ENCODE results near the gene CYB5D1.
"Not testable (repeated sequence)": the region's sequence is repeated elsewhere in the genome, so short reads cannot be mapped to it uniquely, and the experiment has no call there.

The CYB5D1 gene

GRCh38 chr17:7856811-7857712 lies 741 bp upstream of the CYB5D1 start, which contains the start of gene NAA38:
NAA38 (minus strand) TSS chr17:7857559; CDS start chr17:7857463, 96 bp downstream.
- peak; percentile 96 to 97 for DNase-seq

GRCh38 chr17:7858522-7858810 lies 663 bp downstream of the CYB5D1 start:
- DNase-seq = peak; percentile 21 to 45

GRCh38 chr17:7859028-7859427 lies 1.2 kb downstream of the CYB5D1 start:
- DNase-seq = no peak

- peak in 1 of 2 experiments; percentile 6 for DNase-seq
Measured at GRCh38 chr17:7862692-7863437, 5.1 kb downstream of the CYB5D1 start.

DNA sequence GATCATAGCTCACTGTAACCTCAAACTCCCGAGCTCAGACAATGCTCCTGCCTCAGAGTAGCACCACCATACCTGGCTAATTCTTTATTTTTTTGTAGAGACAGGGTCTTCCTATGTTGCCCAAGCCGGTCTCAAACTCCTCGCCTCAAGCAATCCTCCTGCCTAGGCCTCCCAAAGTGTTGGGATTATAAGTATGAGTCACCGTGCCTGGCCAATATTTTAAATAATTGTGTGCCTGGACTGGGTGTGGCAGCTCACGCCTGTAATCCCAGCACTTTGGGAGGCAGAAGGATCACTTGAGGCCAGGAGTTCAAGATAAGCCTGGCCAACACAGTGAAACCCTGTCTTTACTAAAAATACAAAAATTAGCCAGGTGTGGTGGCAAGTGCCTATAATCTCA lies 6.6 kb downstream of the CYB5D1 start:
- not testable (repeated sequence) for DNase-seq

- DNase-seq = no peak
Measured at GRCh38 chr17:7864995-7865650, 7.3 kb downstream of the CYB5D1 start.

GRCh38 chr17:7867881-7868329 lies 10.1 kb downstream of the CYB5D1 start:
- DNase-seq = peak; percentile 44 to 73

DNA sequence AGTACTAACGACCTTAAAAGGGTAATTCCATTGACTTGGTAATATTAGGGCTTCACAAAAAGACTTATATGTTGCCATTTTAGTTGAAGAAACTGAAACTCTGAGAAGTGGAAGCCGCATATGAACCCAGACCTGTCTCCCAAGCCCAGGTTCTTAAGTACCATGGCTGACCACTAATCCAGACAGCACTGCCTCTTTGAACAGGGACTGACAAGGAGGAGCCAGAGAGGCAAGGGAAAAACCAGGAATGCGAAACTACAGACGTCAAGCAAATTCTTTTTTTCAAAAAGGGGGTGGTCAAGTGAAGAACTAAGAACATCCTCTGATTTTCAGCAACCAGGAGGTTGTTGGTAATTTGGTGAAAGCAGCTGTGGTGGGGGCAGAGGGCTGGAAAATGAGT lies 15.2 kb downstream of the CYB5D1 start:
- DNase-seq = no peak

DNA sequence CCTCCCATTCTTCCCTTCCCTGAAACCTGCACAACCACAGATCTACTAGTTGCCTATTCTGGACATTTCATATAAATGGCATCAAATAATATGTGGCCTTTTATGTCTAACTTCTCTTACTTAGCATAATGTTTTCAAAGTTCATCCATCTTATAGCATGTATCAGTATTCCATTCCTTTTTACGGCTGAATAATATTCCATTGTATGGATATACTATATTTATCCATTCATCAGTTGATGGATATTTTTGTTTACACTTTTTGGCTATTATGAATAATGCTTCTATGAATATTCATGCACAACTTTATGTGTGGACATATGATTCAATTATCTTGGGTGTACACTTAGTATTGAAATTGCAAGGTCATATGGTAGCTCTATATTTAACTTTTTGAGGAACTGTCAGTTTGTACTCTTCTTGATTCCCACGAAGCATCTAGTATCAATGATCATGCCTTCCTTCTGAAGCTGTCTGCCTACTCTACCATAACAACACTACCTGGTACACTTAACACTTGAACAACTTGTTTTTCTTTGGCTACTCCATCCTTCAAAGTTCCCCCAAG lies 18.1 kb downstream of the CYB5D1 start:
- DNase-seq = no peak

DNA sequence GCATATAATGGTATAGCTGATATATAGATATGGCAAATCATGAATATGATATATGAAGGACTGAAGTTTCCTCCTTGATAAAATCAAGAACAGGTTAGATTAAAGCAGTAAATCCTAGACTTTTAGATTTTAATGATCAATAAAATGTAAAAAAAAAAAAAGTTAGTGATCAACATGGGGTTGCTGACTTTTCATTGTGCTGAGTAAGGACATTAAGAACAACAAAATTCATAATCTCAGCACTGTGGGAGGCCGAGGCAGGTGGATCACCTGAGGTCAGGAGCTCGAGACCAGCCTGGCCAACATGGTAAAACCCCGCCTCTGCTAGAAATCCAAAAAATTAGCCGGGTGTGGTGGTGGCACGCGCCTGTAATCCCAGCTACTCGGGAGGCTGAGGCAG lies 20.4 kb downstream of the CYB5D1 start:
- DNase-seq = no peak

DNA sequence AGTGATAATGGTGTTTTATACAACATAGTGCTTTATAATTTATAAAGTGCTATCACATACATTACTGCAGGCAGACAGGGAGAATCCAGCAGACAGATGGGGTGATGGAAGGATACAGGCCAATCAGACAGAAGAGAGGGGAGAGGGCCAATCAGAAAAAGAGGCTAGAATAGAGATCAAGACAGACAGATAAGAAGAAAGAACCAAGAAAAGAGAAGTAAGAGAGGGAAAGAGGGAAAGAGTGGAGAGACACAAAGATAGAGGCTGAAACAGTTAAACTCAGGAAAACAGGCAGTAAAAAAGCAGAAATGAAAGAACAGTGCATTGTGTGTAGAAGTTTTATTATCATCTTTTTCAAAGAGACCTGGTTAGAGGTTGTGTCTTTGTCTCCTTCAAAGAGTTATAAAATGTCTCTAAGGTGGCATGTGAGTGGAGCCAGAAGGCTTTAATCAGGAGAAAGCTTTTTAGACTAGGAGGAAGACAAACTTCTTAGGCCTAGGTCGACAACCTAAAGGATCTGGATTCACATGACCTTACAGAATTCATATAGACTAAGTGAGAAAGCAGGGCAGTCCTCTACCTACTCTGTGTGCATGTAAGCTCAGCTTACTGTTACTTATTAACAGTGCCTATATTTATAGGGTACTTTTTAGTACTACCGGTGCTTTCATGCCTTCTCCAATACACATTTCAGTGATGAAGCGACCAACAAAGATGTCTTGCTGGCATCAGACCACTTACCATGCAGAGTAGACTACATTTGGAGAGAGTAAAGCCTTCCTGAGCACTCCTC lies 22.5 kb downstream of the CYB5D1 start:
- no peak for DNase-seq

GRCh38 chr17:7881276-7882054 lies 23.7 kb downstream of the CYB5D1 start:
- DNase-seq = peak; percentile 12 to 21

- DNase-seq = no peak
Measured at GRCh38 chr17:7882068-7882467, 24.3 kb downstream of the CYB5D1 start.

GRCh38 chr17:7882629-7883028 lies 24.8 kb downstream of the CYB5D1 start:
- DNase-seq = no peak

- DNase-seq = no peak
Measured at GRCh38 chr17:7883781-7884386, 26.1 kb downstream of the CYB5D1 start.

DNA sequence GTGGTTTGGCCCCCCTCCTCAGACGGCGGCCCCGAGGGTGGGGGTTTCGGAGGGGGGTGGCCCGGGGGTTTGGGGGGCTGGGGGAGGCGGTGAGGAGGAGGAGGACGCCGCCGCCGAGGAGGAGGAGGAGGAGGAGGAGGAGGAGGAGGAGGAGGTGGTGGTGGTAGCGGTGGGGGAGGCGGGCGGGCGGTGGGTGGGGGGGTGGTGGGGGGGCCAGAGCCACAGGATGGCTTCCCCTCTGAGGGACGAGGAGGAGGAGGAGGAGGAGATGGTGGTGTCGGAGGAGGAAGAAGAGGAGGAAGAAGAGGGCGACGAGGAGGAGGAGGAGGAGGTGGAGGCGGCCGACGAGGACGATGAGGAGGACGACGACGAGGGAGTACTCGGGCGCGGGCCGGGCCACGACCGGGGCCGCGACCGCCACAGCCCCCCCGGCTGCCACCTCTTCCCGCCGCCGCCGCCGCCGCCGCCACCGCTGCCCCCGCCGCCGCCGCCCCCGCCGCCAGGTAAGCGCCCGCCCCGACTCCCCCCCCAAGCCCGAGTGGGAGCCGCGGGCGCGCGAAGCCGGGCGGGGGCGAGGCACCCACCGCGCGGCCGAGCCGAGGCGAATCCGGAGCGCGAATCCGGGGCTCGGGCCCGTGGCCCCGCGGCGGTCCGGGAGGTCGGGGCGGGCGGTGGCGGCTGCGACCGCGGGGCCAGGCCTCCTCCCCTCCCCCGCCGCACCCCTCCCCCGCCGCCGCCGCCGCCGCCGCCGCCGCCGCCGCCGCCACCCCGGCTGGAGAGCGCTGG lies 27.0 kb downstream of the CYB5D1 start:
- peak in 1 of 2 experiments; percentile 4 for DNase-seq

DNA sequence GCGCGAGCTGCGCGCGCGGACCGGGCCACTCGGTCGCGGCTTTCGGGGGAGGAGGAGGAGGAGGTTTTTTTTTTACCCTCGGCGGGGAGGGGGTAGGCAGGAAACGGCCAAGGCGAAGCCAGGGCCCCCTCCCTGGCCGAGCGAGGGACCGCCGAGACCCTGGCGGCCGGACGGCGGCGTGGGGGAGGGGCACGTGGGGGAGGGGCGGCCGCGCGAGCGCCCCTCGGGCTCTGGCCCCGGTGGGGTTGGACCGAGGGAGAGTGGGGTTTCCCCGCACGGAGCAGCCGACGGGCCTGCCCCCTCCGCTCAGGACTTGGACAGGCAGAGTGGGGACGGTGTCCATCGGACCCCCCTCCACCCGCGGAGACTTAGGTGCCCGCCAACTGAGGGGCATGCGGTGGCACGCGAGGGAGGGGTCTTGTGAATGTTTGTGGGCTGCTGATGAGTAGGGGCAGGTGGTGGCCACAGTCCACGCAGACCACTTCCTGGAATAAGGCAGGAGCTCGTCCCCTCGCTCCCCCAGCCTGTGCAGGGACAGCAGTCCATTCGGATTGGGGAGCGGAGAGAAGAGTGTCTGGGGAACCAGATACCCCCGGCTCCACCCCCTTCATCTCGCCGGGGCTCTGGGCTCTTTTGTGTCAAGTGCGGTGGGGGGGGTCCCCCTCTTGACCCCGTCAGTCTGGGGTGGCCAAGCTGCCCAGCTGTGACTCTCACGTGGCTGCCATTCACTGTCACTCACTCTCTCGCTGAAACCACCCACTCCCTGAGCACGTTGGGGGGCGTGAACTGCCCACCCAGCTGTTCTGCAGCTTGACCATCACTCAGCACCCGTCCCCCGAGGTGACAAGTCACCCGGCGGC lies 27.8 kb downstream of the CYB5D1 start:
- DNase-seq = peak in 1 of 2 experiments; percentile 3

DNA sequence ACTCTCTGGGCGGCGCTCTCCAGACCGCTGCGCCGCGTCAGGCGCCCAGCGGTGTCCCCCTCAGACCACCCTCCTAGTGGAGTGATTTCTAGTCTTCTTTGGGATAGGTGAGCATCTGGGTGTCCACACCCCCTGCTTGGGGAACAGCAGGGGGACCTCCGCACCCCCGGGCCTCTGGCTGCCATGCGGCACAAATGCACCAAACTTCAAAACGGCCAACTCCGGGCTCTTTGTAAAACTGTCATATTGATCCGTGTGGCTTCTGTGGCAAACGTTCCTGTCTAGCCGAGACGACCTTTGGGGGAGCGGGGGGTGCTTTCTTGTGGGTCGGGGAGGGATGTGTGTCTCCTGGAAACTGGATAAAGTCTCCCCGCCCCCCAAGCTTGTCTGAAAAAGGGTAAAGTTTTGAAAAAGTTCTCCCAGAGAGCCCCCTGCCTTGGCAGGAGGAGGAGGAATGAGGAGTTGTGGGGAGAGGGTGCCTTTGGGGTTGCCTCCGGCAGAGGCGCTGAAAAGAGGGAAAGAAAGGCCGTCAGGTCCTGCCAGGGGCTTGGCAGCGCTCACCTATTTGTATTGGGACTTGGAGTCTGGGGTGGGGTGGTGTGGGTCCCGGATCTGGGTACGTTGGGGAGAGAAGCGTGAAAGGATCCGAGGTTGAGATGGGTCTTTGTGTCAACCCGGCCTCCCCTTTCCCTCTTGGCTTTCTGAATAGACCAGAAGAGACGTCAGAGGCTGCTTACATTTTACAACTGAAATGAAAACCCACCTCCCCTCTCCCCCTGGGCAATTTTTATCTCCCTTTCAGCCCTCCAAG lies 28.6 kb downstream of the CYB5D1 start:
- DNase-seq = peak in 1 of 2 experiments; percentile 10

All from Kasumi-1 (cell line).